GM19023 (cell line): Measurements from ENCODE around the gene FAN1.
A peak's percentile ranks its signal among the peaks of the same experiment; 100 is the strongest.

Experiments
- ATAC-seq: cut with Tn5 transposase; IDR thresholded peaks from one replicate; pipeline ENCODE4 v1.9.1; 2021; ENCODE audit warnings: mild to moderate bottlenecking, moderate library complexity; ENCODE audit not compliant: unreplicated experiment

The FAN1 gene

GRCh38 chr15:30954674-30955073, 51.0 kb downstream of the FAN1 start:
- ATAC-seq = no peak

- ATAC-seq = no peak
Observed at GRCh38 chr15:30956216-30957124, 52.8 kb downstream of the FAN1 start.

GRCh38 chr15:30958219-30958618, 54.5 kb downstream of the FAN1 start:
- no peak for ATAC-seq

- ATAC-seq = no peak
Observed at GRCh38 chr15:30962079-30962478, 58.4 kb downstream of the FAN1 start.

- no peak for ATAC-seq
Observed at GRCh38 chr15:30962659-30963058, 58.9 kb downstream of the FAN1 start.

- ATAC-seq = no peak
Observed at GRCh38 chr15:30963681-30964080, 60.0 kb downstream of the FAN1 start.

GRCh38 chr15:30969724-30970123, 66.0 kb downstream of the FAN1 start:
- no peak for ATAC-seq

- no peak for ATAC-seq
Observed at GRCh38 chr15:30973379-30973778, 69.7 kb downstream of the FAN1 start.

- no peak for ATAC-seq
Observed at GRCh38 chr15:30974112-30974511, 70.4 kb downstream of the FAN1 start.

- ATAC-seq = no peak
Observed at GRCh38 chr15:30978328-30978727, 74.6 kb downstream of the FAN1 start.

GRCh38 chr15:30979457-30979856, 75.7 kb downstream of the FAN1 start:
- no peak for ATAC-seq

GRCh38 chr15:30984118-30984517, 80.4 kb downstream of the FAN1 start:
- ATAC-seq = no peak

- ATAC-seq = no peak
Observed at GRCh38 chr15:30984542-30984941, 80.8 kb downstream of the FAN1 start.

GRCh38 chr15:30985081-30985531, 81.4 kb downstream of the FAN1 start:
- no peak for ATAC-seq

- no peak for ATAC-seq
Observed at GRCh38 chr15:30990036-30990435, 86.3 kb downstream of the FAN1 start.

GRCh38 chr15:30990446-30991254, 86.9 kb downstream of the FAN1 start:
- ATAC-seq = no peak

GRCh38 chr15:30991255-30992235, 87.8 kb downstream of the FAN1 start, which contains the start of gene MTMR10:
Gene MTMR10, minus strand, starts transcription at chr15:30991628. Its CDS starts 122 bp downstream, at chr15:30991506.
- peak; percentile 91 for ATAC-seq

- ATAC-seq = no peak
Observed at GRCh38 chr15:30992249-30992864, 88.6 kb downstream of the FAN1 start.
